Sigmoid colon (tissue), 4 donors: ENCODE results near the gene CORO2B.

Experiments
- CTCF ChIP-seq, 4 experiments: fragments of 450-650 bp in 3 of 4; fragments of 200-600 bp in 1 of 4; IDR thresholded peaks; one replicate each; pipeline ENCODE4 v1.5.1; 2016 to 2019; ENCODE audit warnings: antibody characterized with exemption in 4 of 4, mild to moderate bottlenecking in 3 of 4, moderate library complexity in 2 of 4
- EP300 ChIP-seq, 4 donors: sonication (generic); formaldehyde crosslinking; IDR thresholded peaks; one replicate each; pipeline ENCODE4 v1.6.1; 2017; ENCODE audit warnings: antibody characterized with exemption in 4 of 4
- POLR2A ChIP-seq, 2 donors: fragments of 450-650 bp; IDR thresholded peaks; one replicate each; pipeline ENCODE4 v1.6.1; 2016; ENCODE audit warnings: antibody characterized with exemption in 2 of 2, mild to moderate bottlenecking in 2 of 2, moderate library complexity in 2 of 2
- POLR2AphosphoS5 ChIP-seq, 4 donors: sonication (generic); formaldehyde crosslinking; IDR thresholded peaks; one replicate each; pipeline ENCODE4 v1.6.1; 2017; ENCODE audit warnings: antibody characterized with exemption in 4 of 4

GRCh38 chr15:68697711-68698690 is 119.2 kb downstream of the CORO2B start:
- TF ChIP-seq CTCF (IDR thresholded peaks at IDR 0.05), result no peak
- no peak for TF ChIP-seq POLR2AphosphoS5 (IDR thresholded peaks at IDR 0.05)
- TF ChIP-seq POLR2A (IDR thresholded peaks at IDR 0.05), result no peak
- no peak for TF ChIP-seq EP300 (IDR thresholded peaks at IDR 0.05)
